ENCODE results near the gene DEF6. TPM values are rescaled to one million over a fixed set of nuclear protein-coding genes. Genes with fewer than 3 reads are reported as not detected.

Gene DEF6
- total RNA-seq, 1 donor, result 0.18 TPM

DNA sequence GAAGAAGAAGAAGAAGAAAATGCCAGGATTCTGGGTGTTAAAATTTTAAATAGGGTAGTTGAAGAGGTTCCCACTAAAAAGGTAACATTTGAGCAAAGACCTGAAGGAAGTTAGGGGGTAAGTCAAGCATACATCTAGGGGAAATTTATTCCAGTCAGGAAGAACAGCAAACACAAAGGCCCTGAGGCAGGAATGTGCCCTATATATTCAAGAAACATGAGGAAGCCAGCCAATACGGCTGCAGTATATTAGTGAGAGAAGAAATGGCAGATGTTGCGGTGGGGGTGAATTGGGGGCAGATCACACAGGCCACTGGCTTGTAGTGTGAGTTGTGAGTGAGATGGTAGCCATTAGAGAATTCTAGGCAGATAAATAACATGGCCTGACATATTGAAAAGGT, 32.1 kb upstream of the DEF6 start:
- no peak overlapping the region for H3K4me3 ChIP-seq (ENCODE audit: low read depth, low read length)
- no peak for TF ChIP-seq CTCF (IDR thresholded peaks at IDR 0.05; ENCODE audit: insufficient read depth, low read length)
- DNase-seq (ENCODE audit: low read depth), result no peak

DNA sequence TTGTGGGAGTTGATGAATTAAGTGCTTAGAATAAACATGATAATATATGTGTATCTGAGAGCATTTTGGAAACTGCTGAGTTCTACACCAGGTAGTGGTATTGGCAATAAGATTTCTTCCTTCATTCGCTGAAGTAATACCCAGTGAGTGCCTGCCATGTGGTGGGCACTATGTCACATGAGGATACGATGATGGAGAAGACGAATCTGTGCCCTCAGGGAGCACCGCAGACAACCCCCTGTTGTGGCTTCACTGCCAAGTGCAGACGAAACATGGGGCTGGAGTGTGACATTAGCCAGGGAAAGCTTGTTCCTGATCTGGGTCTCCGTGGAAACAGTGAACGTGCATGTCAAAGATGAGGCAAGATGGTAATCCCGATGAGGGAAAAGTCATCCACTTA, 30.2 kb upstream of the DEF6 start:
- no peak overlapping the region for H3K4me3 ChIP-seq (ENCODE audit: low read depth, low read length)
- no peak for DNase-seq (ENCODE audit: low read depth)
- TF ChIP-seq CTCF (IDR thresholded peaks at IDR 0.05; ENCODE audit: insufficient read depth, low read length), result no peak

- no peak for TF ChIP-seq CTCF (IDR thresholded peaks at IDR 0.05; ENCODE audit: insufficient read depth, low read length)
- no peak for DNase-seq (ENCODE audit: low read depth)
- no peak overlapping the region for H3K4me3 ChIP-seq (ENCODE audit: low read depth, low read length)
Measured at GRCh38 chr6:35267897-35268296, 29.7 kb upstream of the DEF6 start.

GRCh38 chr6:35272005-35272404, 25.6 kb upstream of the DEF6 start:
- TF ChIP-seq CTCF (IDR thresholded peaks at IDR 0.05; ENCODE audit: insufficient read depth, low read length), result no peak

GRCh38 chr6:35273822-35274559, 23.6 kb upstream of the DEF6 start:
- no peak overlapping the region for H3K4me3 ChIP-seq (ENCODE audit: low read depth, low read length)
- no peak for DNase-seq (ENCODE audit: low read depth)
- no peak for TF ChIP-seq CTCF (IDR thresholded peaks at IDR 0.05; ENCODE audit: insufficient read depth, low read length)

More at GRCh38 chr6:35272005-35272404, 25.6 kb upstream of the DEF6 start:
- DNase-seq (ENCODE audit: low read depth), result no peak
- no peak overlapping the region for H3K4me3 ChIP-seq (ENCODE audit: low read depth, low read length)

DNA sequence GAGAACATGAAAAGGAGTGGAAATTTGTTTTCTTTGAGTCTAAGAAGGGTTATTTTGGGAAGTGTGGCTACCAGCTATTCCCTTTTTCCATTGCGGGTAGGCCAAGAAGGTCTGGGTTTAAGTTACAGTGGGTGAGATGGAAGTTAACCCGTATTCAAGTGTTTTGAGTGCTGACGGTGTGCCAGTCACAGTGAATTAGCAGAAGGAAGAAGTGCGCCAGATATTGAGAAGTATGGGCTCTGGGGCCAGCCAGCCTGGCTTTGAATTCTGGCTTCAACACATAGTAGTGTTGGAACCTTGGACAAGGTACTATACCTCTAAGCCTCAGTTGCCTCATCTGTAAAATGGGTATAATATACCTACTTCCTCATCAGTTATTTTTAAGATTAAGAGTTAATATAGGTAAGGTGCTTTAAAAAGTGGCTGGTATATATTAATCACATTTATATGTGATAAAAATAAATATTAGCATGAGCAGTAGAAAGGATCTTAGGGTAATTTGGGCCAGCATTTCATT, 21.8 kb upstream of the DEF6 start:
- TF ChIP-seq CTCF (IDR thresholded peaks at IDR 0.05; ENCODE audit: insufficient read depth, low read length), result no peak
- DNase-seq (ENCODE audit: low read depth), result no peak
- no peak overlapping the region for H3K4me3 ChIP-seq (ENCODE audit: low read depth, low read length)

Measured in fibroblast of the aortic adventitia (primary cell).